WTC11 (cell line): ENCODE data around the gene UGT1A1.

Experiments
- IRF2 ChIP-seq: sonication (generic); formaldehyde crosslinking; IDR thresholded peaks from 2 replicates; pipeline ENCODE4 v1.8.0; 2022; ENCODE audit warnings: low read depth, missing genetic modification reagents, borderline replicate concordance
- NFE2L1 ChIP-seq: sonication (generic); formaldehyde crosslinking; IDR thresholded peaks from 2 replicates; pipeline ENCODE4 v1.8.1; 2023; ENCODE audit warnings: missing genetic modification reagents
- NR2C2 ChIP-seq: sonication (generic); formaldehyde crosslinking; IDR thresholded peaks from 2 replicates; pipeline ENCODE4 v1.8.0; 2022; ENCODE audit warnings: mild to moderate bottlenecking, missing genetic modification reagents
- SP1 ChIP-seq: sonication (generic); formaldehyde crosslinking; conservative IDR thresholded peaks from 2 replicates; pipeline ENCODE4 v1.8.1; 2022; ENCODE audit warnings: missing genetic modification reagents
- TCF7 ChIP-seq: sonication (generic); formaldehyde crosslinking; IDR thresholded peaks from 2 replicates; pipeline ENCODE4 v1.8.0; 2022; ENCODE audit warnings: mild to moderate bottlenecking, low read depth, missing genetic modification reagents, moderate library complexity
- TF ChIP-seq, protein P1 (sequence below): fragments of 200-600 bp; IDR thresholded peaks from 2 replicates; pipeline ENCODE4 v1.8.0; 2022; ENCODE audit warnings: antibody characterized with exemption
- TF ChIP-seq, protein P2 (sequence below): sonication (generic); formaldehyde crosslinking; IDR thresholded peaks from 2 replicates; pipeline ENCODE4 v1.8.0; 2022; ENCODE audit warnings: mild to moderate bottlenecking, missing genetic modification reagents
- TF ChIP-seq, protein P3 (sequence below): sonication (generic); formaldehyde crosslinking; IDR thresholded peaks from 2 replicates; pipeline ENCODE4 v1.8.1; 2022; ENCODE audit warnings: low read depth, missing genetic modification reagents, borderline replicate concordance
- TF ChIP-seq, protein P4 (sequence below): sonication (generic); formaldehyde crosslinking; IDR thresholded peaks from 2 replicates; pipeline ENCODE4 v1.8.1; 2022; ENCODE audit warnings: mild to moderate bottlenecking, moderate library complexity, missing genetic modification reagents

DNA sequence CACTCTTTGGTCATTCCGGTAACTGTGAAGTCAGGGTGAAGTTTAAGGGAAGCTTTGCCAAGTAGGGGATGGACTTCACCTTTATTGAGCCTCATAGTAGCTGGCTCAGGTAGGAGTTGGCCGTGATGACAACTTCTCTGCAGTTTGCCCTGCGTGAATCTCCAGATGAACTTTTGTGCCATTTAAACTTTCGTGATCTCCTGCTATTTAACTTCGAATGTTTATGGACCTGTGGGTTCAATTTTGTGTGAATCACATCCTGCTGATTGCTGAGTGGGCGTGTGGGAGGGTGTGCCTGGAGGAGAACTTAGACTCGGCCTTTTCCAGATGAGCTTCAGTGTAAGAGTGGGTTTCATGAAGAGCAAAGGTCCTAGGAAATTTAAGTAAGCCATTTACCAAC, 4.2 kb downstream of the UGT1A1 start:
- TF ChIP-seq, protein P1, sequence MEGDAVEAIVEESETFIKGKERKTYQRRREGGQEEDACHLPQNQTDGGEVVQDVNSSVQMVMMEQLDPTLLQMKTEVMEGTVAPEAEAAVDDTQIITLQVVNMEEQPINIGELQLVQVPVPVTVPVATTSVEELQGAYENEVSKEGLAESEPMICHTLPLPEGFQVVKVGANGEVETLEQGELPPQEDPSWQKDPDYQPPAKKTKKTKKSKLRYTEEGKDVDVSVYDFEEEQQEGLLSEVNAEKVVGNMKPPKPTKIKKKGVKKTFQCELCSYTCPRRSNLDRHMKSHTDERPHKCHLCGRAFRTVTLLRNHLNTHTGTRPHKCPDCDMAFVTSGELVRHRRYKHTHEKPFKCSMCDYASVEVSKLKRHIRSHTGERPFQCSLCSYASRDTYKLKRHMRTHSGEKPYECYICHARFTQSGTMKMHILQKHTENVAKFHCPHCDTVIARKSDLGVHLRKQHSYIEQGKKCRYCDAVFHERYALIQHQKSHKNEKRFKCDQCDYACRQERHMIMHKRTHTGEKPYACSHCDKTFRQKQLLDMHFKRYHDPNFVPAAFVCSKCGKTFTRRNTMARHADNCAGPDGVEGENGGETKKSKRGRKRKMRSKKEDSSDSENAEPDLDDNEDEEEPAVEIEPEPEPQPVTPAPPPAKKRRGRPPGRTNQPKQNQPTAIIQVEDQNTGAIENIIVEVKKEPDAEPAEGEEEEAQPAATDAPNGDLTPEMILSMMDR, result no peak
- TF ChIP-seq SP1 (CRISPR knock-in tag), result no peak
- TF ChIP-seq, protein P2, sequence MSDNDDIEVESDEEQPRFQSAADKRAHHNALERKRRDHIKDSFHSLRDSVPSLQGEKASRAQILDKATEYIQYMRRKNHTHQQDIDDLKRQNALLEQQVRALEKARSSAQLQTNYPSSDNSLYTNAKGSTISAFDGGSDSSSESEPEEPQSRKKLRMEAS (CRISPR knock-in tag), result no peak
- TF ChIP-seq IRF2 (CRISPR knock-in tag), result no peak
- TF ChIP-seq, protein P3, sequence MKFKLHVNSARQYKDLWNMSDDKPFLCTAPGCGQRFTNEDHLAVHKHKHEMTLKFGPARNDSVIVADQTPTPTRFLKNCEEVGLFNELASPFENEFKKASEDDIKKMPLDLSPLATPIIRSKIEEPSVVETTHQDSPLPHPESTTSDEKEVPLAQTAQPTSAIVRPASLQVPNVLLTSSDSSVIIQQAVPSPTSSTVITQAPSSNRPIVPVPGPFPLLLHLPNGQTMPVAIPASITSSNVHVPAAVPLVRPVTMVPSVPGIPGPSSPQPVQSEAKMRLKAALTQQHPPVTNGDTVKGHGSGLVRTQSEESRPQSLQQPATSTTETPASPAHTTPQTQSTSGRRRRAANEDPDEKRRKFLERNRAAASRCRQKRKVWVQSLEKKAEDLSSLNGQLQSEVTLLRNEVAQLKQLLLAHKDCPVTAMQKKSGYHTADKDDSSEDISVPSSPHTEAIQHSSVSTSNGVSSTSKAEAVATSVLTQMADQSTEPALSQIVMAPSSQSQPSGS (CRISPR knock-in tag), result no peak
- TF ChIP-seq TCF7 (CRISPR knock-in tag), result no peak
- TF ChIP-seq, protein P4, sequence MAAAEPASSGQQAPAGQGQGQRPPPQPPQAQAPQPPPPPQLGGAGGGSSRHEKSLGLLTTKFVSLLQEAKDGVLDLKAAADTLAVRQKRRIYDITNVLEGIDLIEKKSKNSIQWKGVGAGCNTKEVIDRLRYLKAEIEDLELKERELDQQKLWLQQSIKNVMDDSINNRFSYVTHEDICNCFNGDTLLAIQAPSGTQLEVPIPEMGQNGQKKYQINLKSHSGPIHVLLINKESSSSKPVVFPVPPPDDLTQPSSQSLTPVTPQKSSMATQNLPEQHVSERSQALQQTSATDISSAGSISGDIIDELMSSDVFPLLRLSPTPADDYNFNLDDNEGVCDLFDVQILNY (CRISPR knock-in tag), result no peak
- no peak for TF ChIP-seq NR2C2 (CRISPR knock-in tag)
- TF ChIP-seq NFE2L1 (CRISPR knock-in tag), result no peak
